Mucosa of stomach (tissue), 1 donor: ENCODE results near the gene SLC29A4.
"Not testable (repeated sequence)": the region's sequence is repeated elsewhere in the genome, so short reads cannot be mapped to it uniquely, and the experiment has no call there.

ENCODE experiments used
- H3K27me3 ChIP-seq: one replicate; pipeline ENCODE4 v1.7.0; 2013; ENCODE audit warnings: mild to moderate bottlenecking, low read length; ENCODE audit not compliant: control insufficient read depth, insufficient read depth
- H3K36me3 ChIP-seq: one replicate; pipeline ENCODE4 v1.7.0; 2013; ENCODE audit warnings: low read length; ENCODE audit not compliant: control insufficient read depth, insufficient read depth
- H3K4me1 ChIP-seq: one replicate; pipeline ENCODE4 v1.7.0; 2013; ENCODE audit warnings: mild to moderate bottlenecking, low read length; ENCODE audit not compliant: control insufficient read depth, insufficient read depth
- H3K4me3 ChIP-seq: one replicate; pipeline ENCODE4 v1.7.0; 2013; ENCODE audit warnings: low read length
- H3K9ac ChIP-seq: one replicate; pipeline ENCODE4 v1.7.0; 2013; ENCODE audit warnings: mild to moderate bottlenecking, low read length, moderate library complexity
- H3K9me3 ChIP-seq: one replicate; pipeline ENCODE4 v1.7.0; 2013; ENCODE audit warnings: mild to moderate bottlenecking, low read length, moderate library complexity; ENCODE audit not compliant: control insufficient read depth
- donor health status: Pancreatic carcinoma.

Gene SLC29A4

GRCh38 chr7:5278766-5279165, 4.0 kb upstream of the SLC29A4 start:
- Histone ChIP-seq H3K9ac (no peak overlapping the region), H3K4me3 (no peak overlapping the region), H3K4me1 (peaks cover 3% of the 10 kb centered on the region), H3K36me3 (no peaks in the 10 kb centered on the region), H3K27me3 (peaks cover 4% of the 10 kb centered on the region), H3K9me3 (no peaks in the 10 kb centered on the region)

- Histone ChIP-seq H3K36me3 (no peaks in the 10 kb centered on the region), H3K9me3 (no peaks in the 10 kb centered on the region), H3K9ac (no peak overlapping the region), H3K4me1 (peaks cover 10% of the 10 kb centered on the region), H3K27me3 (peaks cover 10% of the 10 kb centered on the region), H3K4me3 (no peak overlapping the region)
Observed at GRCh38 chr7:5279734-5280133, 3.0 kb upstream of the SLC29A4 start.

DNA sequence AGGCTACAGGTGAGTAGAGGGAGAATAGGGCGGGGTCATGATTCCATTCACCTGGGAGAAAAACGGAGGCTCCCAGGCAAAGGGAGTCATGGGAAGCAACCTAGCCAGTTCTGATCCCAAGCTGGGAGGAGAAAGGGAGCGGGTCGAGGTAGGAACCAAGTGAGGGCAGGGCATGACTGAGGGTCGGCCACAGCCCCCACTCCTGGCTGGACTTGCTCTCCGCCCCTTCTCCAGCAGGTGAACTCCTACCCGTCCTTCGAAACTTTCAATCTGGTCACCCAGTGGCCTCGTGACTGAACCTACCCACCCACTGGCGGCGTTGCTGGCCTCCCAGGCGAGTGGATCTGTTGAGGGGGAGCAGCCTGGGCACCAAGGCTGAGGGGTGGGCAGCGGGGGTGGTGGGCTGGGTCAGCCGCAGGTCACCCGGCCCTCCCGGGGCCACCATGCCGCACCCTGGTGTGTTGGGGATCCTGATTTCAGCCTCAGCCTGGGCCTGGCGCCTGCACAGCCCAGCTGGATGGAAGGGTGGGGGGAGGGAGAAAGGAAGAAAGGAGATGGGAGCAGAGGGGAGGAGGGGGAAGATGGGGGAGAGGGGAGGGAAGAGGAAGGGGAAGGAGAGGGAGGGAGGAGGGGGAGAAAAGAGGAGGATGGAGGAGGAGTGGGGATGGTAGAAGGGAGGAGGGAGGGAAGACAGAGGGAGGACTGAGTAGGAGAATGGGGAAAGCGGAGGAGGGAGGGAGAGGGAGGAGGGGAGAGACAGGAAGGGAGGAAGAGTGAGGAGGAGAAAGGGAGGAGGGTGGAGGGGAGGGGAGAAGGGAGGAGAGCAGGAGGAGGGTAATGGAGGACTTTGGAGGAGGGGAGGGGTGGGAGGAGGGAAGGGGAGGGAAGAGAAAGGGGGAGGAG, 894 bp upstream of the SLC29A4 start:
- Histone ChIP-seq H3K27me3 (peaks cover 10% of the 10 kb centered on the region), H3K4me1 (peaks cover 12% of the 10 kb centered on the region)
- H3K9ac ChIP-seq, H3K9me3 ChIP-seq, H3K36me3 ChIP-seq, H3K4me3 ChIP-seq: not testable (repeated sequence)

DNA sequence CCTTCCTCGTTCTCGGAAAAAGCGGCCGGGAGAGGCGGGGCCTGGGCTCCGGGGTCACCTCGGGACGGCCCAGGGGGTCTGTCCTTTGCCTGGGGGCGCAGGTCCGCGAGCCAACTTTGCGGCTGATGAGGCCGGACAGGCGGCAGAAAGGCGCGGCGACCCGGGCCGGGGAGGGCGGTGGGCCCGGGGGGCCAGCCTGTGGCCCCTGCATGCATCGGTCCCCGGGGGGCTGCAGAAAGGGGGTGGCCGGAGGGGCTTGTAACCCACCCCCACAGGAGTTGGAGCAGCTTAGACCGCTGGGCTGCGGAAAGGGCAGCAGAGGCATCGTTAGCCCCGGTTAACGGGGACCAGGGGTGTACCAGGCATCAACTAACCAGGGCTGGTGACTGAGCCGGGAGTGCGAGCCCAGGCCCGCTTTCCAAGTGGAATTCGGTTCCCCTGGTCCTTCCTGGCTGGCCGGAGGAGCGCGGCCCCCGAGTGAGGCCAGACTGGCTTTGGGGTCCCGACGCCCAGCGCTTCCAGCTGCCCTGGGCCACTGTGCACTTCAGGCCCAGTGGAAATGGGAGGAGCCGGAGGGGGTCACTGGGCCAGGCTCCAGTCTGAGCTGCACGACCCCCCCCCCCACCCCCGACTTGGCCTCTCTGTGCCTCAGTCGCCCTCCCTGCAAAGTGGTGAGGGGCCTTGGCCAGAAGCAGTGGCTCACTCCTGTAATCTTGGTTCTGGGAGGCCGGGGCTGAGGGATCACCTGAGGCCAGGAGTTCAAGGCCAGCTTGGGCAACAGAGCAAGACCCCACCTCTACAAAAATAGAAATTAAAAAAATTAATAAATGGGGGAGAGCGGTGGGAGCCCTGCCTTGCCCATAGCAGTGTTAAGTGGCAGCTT, 919 bp downstream of the SLC29A4 start:
- Histone ChIP-seq H3K4me1 (peaks cover 12% of the 10 kb centered on the region), H3K27me3 (peaks cover 10% of the 10 kb centered on the region), H3K9me3 (no peaks in the 10 kb centered on the region), H3K9ac (peak overlapping the region; percentile 8), H3K4me3 (no peak overlapping the region), H3K36me3 (no peaks in the 10 kb centered on the region)

DNA sequence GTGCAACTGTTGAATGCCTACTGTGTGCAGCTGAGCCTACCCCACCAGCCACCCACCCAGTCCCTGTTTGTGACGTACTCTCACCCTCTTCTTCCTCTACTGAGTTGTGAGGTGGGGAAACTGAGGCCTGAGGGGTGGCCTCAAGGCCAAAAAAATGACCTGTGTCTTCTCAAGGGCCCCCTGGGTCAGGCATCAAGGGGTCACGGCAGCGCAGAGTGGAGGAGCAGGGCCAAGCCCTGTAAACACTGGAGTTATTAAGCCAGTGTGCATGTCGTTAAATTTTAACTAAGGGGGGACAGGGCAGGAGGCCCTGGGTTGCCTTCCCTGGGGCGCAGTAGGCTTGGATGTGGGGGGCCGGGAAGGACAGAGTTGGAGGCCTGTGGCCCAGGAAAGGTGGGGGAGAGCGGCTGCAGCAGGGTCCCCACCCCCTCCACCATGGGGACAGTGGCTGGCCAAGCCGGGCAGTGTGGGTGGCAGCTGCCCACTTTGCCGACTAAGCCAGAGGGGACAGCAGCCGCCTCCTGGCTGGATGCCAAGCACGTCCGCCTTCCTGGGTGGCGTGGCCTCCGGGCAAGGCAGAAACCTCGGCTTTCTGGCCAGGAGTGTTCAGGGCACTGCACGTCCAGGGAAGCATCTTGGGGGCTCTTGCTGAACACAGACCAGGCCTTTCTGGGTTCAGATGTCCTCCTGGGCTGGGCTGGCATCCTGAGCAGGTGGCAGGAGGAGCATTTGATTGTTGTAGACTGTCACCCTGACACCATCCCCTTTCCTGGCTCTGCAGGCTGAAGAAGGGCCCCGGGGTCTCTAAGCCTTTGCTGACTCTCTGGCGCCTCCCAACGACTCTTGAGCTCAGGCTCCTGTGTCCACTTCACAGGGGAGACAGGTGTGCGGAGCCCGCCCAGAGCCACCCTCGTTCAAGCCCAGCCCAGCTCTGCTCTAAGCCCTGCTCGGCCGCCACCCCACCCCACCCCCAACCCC, 1.9 kb downstream of the SLC29A4 start:
- no peaks in the 10 kb centered on the region for H3K9me3 ChIP-seq
- no peaks in the 10 kb centered on the region for H3K36me3 ChIP-seq
- H3K4me1 ChIP-seq: peaks cover 12% of the 10 kb centered on the region
- H3K27me3 ChIP-seq: peaks cover 10% of the 10 kb centered on the region
- no peak overlapping the region for H3K4me3 ChIP-seq
- H3K9ac ChIP-seq: no peak overlapping the region

DNA sequence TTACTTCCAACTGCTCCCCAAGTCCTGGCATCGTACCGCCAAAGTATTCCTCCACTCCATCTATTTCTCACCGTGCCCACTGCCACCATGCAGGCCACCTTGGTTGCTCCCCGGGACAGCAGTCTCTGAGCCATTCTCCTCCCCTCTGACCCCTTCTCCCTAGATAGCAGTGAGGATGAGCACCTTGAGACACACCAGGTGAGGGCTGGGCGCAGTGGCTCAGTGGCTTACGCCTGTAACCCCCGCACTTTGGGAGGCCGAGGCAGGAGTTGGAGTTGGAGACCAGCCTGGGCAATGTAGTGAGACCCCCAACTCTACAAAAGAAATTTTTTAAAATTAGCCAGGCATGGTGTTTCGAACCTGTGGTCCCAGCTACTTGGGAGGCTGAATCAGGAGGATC, 4.2 kb downstream of the SLC29A4 start:
- Histone ChIP-seq H3K4me1 (peaks cover 12% of the 10 kb centered on the region), H3K27me3 (peaks cover 10% of the 10 kb centered on the region), H3K36me3 (no peaks in the 10 kb centered on the region), H3K9me3 (no peaks in the 10 kb centered on the region), H3K9ac (no peak overlapping the region), H3K4me3 (no peak overlapping the region)

GRCh38 chr7:5287373-5287772, 4.6 kb downstream of the SLC29A4 start:
- Histone ChIP-seq H3K27me3 (peaks cover 10% of the 10 kb centered on the region), H3K4me1 (peaks cover 12% of the 10 kb centered on the region)
- H3K36me3 ChIP-seq, H3K4me3 ChIP-seq, H3K9me3 ChIP-seq, H3K9ac ChIP-seq: not testable (repeated sequence)

DNA sequence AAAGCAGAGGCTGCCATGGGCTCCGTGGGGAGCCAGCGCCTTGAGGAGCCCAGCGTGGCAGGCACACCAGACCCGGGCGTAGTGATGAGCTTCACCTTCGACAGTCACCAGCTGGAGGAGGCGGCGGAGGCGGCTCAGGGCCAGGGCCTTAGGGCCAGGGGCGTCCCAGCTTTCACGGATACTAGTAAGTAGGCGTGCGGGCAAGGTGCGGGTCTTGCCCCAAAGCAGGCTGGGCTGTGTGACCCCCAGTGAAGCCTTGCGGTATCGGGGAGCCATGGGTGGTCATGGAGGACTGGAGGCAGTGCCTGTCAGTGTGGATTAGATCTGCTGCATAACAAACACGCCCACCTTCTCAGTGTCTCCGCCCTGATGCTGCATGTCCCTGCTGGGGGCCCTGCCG, 5.1 kb downstream of the SLC29A4 start:
- H3K36me3 ChIP-seq: no peaks in the 10 kb centered on the region
- no peaks in the 10 kb centered on the region for H3K9me3 ChIP-seq
- H3K27me3 ChIP-seq: peaks cover 10% of the 10 kb centered on the region
- H3K9ac ChIP-seq: no peak overlapping the region
- H3K4me1 ChIP-seq: peaks cover 12% of the 10 kb centered on the region
- no peak overlapping the region for H3K4me3 ChIP-seq

GRCh38 chr7:5288560-5288959, 5.8 kb downstream of the SLC29A4 start:
- not testable (repeated sequence) for H3K27me3 ChIP-seq, H3K9ac ChIP-seq, H3K4me1 ChIP-seq, H3K4me3 ChIP-seq, H3K9me3 ChIP-seq, H3K36me3 ChIP-seq

- Histone ChIP-seq H3K9me3 (no peaks in the 10 kb centered on the region), H3K36me3 (no peaks in the 10 kb centered on the region), H3K4me1 (peaks cover 6% of the 10 kb centered on the region), H3K27me3 (peaks cover 3% of the 10 kb centered on the region), H3K9ac (no peak overlapping the region), H3K4me3 (no peak overlapping the region)
Observed at GRCh38 chr7:5289355-5289754, 6.6 kb downstream of the SLC29A4 start.

- Histone ChIP-seq H3K9ac (no peak overlapping the region), H3K36me3 (no peaks in the 10 kb centered on the region), H3K4me1 (no peaks in the 10 kb centered on the region), H3K27me3 (no peaks in the 10 kb centered on the region), H3K9me3 (no peaks in the 10 kb centered on the region), H3K4me3 (no peak overlapping the region)
Observed at GRCh38 chr7:5291301-5291700, 8.6 kb downstream of the SLC29A4 start.
